Esophagus squamous epithelium (tissue), 4 donors: ENCODE results near the gene CDIPT.

Experiments
- CTCF ChIP-seq, 6 experiments: fragments of 450-650 bp in 4 of 6; fragments of 200-600 bp in 2 of 6; sonication (generic) in 2 of 6; IDR thresholded peaks; one replicate each; pipeline ENCODE4 v1.5.1; 2016 to 2019; ENCODE audit warnings: antibody characterized with exemption in 6 of 6, mild to moderate bottlenecking in 4 of 6, moderate library complexity in 4 of 6
- POLR2A ChIP-seq, 4 donors: fragments of 450-650 bp; IDR thresholded peaks; one replicate each; pipeline ENCODE4 v1.6.1; 2017; ENCODE audit warnings: antibody characterized with exemption in 4 of 4, mild to moderate bottlenecking in 4 of 4, moderate library complexity in 3 of 4

GRCh38 chr16:29862383-29862883 lies 593 bp downstream of the CDIPT start:
- TF ChIP-seq CTCF (IDR thresholded peaks at IDR 0.05) (no peak), POLR2A (IDR thresholded peaks at IDR 0.05) (no peak)
